ENCODE data around the gene ALG14.
A peak's percentile ranks its signal among the peaks of the same experiment; 100 is the strongest.

Gene ALG14

DNA sequence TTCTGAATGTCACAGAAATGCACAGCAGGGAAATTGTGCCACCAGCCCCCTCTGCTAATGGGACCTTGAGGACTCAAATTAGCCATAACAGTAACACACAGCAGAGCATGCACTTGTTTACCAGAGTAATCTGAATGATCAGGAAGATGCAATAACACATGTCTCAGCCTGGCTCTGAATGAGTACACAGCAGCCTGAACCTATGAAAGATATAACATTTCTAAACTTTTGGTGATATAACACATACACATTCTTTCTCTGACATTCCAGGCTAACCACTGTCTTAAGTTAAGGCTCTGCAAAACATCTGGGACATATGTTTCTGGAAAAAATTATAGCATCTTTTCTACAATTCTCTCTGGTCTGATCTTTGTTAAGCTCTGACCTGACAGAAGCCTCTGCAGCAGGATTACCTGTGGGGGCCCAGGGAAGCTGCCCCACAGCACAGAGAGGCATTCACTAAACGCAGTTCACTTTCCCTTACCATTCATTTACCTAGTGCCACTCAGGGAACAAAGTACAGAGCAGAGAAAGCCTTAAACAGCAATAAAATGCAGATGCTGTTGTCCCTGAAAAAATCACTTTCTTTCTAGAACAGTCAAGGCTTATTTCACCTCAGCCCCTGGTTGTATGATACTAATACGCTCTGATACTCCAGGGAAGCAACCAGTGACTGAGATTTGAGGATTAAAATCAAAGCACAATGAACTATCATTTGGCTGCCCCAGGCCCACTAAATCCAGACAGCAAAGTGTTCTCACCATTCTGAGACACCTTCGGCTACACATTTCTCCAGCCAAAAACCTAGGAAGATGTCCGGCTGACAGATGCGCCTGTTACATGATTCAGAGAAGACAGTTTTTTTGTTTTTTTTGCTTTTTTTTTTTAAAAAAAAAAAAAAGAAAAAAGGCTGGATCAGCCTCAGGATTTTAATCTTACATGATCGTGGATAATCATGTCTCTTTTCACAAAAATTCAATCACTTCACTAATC lies 91.9 kb downstream of the ALG14 start:
- no peak for DNase-seq (ENCODE audit: low read depth)

DNA sequence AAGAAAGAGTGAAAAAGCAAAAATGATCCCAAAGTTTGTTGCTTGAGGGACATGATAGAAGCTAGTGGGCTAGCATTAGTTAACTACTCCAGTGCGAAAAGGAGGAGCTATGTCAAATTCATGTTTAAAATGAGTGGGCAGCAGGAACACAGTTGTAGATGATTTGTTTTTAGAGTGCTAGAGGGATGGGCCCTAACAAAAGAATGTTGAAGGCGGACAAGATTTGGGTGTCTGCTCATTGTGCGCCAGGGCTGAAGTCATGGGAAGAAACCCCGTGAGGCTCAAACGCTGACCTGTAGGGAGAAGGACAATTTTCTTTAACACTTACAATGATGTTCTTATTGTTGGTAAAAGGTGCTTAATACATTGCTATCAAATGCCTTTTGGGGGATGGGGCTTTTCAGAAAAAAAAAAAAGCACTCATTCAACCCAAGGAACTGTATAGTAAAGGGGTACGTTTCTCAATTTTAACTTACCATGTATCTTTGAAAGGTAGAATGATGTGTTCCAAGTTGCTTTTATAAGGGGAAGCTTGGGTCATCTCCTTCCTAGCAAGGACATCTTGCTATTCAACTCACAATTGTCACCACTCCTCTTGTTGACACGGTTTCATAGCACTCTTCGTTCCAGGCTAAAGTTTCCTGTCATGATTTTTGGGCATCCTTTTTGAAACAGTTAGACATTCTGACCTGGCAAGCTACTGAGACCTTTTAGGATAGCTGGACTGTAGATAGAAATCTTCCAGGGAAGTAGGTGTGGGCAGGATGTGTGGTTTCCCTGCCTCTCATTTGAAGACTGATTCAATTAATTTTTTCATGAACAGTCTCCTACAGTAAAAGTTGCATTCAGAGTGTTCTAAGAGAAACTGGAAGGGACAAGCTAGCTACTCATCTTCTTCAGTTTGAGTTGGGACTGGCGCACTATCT lies 92.8 kb downstream of the ALG14 start:
- no peak for DNase-seq (ENCODE audit: low read depth)

DNA sequence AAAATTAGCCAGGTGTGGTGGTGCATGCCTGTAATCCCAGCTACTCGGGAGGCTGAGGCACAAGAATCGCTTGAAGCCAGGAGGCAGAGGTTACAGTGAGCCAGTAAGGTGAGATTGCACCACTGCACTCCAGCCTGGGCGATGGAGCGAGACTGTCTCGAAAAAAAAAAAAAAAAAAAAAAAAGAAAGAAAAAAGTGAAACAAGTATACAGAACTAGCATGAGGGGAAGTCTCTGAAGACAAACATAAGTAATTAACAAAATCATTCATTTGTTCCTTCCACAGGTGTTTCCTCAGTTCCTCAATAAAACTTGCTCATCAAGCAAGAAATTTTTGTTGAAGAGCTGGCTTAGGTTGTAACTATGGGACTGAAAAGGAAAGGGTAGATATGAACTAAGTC lies 93.6 kb downstream of the ALG14 start:
- no peak for DNase-seq (ENCODE audit: low read depth)

DNA sequence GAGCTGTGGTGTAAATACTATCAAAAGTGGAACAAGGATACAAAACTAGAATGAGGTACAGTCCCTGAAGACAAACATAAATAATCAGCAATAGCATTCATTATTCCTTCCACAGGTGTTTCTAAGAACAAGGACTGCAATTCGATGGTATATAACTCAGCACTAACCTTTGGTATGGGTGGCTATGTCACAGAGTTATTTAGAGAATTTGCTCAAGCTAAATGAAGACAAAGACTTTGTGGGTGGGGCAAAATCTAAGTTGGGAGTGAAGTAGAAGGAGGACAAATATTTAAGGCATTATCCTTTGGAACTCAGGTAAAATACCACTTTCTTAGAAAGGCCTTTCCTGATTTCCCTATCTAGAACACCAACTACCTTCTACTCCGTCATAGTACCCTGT lies 94.3 kb downstream of the ALG14 start:
- no peak for DNase-seq (ENCODE audit: low read depth)

DNA sequence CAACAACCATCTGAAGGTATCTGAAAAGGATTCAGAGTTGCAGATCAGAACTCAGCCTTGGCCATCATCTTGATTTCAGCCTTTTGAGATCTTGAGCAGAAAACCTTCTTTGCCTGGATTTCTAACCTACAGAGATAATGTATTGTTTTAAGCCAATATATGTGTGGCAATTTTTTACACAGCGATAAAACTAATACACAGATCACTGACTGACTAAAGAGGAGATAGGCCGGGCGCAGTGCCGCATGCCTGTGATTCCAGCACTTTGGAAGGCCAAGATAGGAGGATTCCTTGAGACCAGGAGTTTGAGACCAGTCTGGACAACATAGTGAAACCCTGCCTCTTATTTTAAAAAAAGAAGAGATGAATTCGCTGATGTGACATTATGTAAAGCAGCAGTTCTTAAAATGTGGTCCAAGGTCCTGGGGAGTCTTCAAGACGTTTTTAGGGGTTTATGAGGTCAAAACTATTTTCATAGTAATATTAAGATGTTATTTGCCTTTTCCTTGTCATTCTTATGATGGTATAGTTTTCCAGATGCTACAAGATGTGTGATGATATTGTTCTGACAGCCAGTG lies 95.7 kb downstream of the ALG14 start:
- no peak for DNase-seq (ENCODE audit: low read depth)

DNA sequence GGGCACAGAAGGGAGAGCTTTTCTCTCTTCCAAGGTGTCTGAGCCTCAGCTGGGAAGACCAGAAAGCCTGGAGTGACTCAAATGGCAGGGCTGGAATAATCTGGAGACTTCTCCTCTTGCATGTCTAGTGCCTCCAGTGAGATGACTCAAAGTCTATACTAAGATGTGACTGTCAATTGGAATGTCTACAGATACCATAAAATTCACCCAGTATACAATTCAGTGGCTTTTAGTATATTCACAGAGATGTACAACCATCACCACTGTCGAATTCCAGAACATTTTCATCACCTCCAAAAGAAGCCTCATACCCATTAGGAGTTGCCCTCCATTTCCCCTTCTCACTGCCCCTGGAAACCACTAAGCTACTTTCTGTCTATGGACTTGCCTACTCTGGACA lies 97.9 kb downstream of the ALG14 start:
- DNase-seq (ENCODE audit: low read depth), result no peak

DNA sequence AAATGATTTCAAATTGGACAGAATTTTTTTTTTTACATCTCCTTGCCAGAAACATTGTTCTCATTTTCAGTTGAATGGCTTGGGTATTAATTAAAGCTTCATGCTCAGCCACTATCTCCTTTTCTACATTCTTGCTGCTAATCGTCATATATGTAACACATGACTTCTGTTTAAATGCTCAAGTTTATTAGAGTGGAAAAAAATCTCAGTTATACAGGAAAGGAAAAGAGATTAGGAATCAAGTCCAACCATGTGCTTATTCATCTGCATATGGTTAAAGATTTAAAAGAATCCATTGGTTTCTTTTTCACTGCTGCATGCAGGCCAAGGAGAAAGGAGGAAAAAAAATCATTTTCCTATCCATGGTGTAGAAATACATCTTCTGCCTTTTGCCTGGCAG lies 98.5 kb downstream of the ALG14 start:
- DNase-seq (ENCODE audit: low read depth), result no peak

DNA sequence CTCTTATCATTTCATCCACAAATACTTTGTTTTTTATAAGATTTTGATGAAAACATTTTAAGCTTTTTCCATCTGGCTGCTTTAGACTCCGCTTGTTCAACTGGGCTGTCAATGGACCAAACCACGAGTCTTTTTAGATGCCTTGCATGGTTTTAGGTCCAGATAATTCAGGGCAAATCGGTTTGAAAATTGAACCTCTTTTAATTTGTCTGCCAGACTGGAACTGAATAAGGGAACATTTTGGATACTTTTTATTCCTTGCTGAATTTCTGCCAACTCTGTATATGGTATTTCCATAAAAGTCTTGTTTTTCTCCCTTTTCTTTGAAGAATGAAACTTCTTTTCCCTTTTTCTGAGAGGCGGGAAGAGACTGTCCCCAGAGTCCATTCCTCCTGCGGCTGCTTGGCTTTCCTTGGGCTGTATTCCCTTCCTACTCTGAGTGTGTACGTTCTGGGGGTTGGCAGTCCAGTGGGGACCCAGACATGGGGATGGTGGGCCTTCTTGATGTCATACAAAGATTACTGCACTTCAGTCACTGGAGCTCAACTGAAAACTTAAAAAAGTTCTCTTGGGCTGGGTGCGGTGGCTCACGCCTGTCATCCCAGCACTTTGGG lies 99.3 kb downstream of the ALG14 start:
- DNase-seq (ENCODE audit: low read depth), result no peak

DNA sequence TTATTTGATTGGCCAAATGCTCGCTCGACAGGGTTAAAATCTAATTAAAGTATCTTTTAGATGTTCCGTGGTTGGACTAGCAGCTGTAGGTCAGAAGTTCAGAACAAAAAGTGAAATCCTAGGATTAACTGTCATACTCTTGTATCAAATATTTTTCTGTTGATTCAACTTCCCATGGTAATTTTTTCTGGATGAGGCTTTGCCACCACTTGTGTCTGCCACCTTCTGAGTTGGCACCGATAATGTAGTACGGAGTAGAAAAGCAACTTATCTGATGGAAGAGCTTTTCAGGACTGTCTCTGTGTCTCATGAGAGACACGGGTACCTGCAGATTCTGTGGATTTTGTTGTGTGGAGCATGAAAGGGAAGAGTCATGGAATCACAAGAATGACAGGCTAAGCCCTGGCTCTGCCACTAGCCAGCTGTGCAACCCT lies 101.2 kb downstream of the ALG14 start:
- no peak for DNase-seq (ENCODE audit: low read depth)

DNA sequence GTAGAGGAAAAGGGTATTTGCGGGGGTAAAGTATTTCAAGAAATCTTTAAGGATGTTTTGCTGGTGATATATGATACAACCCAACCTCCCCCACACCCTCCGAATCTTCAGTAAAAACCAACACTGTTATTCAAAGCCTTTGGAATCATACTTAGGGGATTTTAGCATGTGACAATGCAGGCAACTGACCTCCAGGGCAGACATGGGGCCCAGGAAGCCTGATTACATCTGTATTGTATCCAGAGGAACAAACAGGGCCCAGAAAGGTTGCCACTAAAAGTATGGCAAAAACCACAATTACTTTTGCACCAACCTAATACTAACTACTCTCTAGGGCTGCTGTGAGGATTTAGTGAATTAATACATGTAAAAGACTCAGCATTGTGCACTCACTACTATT lies 102.0 kb downstream of the ALG14 start:
- no peak for DNase-seq (ENCODE audit: low read depth)

DNA sequence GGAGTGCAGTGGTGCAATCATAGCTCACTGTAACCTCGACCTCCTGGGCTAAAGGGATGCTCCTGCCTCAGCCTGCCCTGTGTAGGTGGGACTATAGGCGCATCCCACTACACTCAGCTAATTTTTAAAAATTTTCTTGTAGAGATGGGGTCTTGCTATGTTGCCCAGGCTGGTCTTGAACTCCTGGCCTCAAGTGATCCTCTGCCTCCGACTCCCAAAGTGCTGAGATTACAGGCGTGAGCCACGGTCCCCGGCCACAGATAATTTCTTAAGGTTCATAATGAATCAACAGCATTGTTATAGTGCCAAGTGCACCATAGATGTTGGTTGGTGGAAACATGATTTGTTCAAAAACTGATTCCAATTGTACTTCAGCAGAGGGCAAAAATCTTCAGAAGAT lies 103.6 kb downstream of the ALG14 start:
- no peak for DNase-seq (ENCODE audit: low read depth)

DNA sequence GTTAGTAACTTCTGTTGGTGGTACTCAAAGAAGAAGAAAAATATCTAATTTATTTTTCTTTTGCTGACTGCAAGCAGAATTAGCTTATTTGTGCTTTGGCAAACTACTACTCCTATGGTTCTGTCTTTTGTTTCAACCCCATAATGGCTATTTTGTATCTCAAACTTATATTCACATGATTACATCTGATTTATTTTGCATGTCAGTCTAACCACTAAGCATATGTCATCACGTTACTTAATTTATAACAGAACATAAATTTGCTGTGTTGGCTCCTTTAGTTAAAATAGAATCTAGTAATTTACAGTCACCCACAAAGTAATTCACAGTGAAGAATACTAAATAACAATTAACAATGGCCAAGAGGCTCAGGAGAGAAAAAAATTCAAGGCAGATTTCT lies 106.7 kb downstream of the ALG14 start:
- no peak for DNase-seq (ENCODE audit: low read depth)

DNA sequence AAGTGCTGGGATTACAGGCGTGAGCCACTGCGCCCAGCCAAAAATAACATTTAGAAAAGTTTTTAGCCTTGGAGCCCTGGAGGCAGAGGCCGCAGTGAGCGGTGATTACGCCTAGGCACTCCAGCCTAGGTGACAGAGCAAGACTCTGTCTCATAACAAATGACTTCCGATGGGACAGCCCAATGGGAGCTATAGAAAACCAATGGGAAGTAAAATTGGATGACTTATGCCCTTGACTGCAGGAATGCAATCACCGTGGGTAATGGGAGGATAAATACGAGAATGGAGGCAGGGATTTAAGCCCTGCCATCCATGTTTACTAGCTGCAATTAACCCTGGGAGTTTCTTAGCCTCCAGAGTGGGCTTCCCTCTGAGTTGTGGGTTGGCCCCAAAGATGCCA lies 108.9 kb downstream of the ALG14 start:
- no peak for DNase-seq (ENCODE audit: low read depth)

DNA sequence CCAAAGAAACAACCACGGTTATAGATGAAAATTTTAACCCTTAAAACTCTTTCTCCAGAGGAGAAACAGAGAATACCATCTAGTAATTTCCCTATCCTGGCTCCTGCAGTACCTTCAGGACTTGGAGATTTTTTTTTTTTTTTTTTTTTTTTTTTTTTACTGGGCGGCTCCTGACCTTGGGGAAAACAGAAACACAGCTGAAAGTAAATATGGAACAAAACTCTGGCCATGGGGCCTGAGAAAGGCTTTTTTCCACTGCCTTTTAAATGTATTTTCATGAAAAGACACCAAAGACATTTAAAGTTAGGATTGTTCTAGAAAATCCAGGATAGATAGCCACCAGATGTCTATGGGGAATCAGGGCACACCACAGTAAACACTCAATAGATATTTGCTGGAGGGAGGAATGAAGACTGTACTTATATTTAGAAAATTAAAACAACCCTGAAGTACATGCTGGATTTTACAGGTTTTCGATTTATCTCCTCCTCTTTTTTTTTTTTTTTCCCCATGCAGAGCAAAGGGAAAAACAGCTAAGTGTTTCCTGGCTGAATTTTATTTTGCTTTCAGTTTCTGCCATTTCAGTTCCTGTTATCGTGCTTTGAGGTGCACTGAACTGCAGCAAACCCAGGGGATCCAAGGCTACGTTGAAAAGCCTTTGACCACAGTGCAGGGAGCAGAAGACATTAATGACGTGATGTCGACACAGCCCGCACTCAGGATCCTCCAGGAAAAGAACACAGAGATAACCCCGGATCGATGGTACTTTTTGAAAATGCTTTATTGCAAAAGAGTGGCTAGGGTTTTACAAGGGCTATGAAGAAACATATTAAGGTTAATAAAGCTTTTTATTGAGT lies 110.1 kb downstream of the ALG14 start:
- DNase-seq (ENCODE audit: low read depth), result peak; percentile 5

DNA sequence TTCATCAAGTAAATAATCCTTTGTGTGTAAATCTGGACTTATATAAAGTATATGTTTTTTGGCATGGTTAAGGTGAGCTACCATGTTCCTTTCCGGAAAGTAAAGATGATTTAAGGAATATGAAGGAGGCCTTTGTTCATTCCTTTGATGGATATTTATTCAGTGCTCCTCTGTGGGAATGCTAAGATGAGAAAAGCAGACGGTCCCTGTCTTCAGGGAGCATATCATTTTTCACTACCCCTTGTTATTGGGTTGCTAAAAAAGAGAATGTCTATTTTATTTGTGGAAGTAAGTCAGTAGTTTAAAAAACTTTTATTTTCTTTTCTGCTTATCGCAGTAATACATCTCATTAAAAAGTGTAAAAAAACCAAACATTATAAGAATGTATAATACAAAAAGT lies 110.8 kb downstream of the ALG14 start:
- DNase-seq (ENCODE audit: low read depth), result no peak

DNA sequence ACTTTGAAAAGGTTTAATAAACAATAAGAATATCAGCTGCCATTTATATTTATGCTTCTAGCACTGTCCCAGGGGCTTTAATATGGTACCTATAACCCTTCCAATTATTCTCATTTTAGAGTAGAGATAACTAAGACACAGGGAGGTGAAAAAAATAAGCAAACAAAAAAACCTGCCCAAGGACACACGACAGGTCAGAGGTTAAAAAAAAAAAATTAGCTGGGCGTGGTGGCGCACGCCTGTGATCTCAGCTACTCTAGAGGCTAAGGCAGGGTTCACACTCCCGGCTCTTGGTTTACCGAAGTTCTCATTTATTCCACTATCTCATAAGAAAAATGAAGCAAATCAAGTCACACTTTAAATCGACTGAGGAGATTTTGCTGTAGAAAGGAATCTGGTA lies 111.2 kb downstream of the ALG14 start:
- no peak for DNase-seq (ENCODE audit: low read depth)

DNA sequence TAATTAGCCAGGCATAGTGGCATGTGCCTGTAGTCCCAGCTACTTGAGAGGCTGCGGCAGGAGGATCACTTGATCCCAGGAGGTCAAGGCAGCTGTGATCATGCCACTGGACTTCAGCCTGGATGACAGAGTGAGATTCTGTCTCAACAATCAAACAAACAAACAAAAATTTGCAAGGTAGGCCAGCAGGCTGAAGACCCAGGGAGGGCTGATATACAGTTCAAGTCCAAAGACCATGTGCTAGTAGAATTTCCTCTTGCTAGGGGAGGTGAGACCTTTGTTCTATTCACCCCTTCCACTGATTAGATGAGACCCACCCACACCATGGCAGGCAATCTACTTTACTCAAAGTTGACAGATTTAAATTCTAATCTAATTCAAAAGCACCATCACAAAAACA lies 114.7 kb downstream of the ALG14 start:
- no peak for DNase-seq (ENCODE audit: low read depth)

DNA sequence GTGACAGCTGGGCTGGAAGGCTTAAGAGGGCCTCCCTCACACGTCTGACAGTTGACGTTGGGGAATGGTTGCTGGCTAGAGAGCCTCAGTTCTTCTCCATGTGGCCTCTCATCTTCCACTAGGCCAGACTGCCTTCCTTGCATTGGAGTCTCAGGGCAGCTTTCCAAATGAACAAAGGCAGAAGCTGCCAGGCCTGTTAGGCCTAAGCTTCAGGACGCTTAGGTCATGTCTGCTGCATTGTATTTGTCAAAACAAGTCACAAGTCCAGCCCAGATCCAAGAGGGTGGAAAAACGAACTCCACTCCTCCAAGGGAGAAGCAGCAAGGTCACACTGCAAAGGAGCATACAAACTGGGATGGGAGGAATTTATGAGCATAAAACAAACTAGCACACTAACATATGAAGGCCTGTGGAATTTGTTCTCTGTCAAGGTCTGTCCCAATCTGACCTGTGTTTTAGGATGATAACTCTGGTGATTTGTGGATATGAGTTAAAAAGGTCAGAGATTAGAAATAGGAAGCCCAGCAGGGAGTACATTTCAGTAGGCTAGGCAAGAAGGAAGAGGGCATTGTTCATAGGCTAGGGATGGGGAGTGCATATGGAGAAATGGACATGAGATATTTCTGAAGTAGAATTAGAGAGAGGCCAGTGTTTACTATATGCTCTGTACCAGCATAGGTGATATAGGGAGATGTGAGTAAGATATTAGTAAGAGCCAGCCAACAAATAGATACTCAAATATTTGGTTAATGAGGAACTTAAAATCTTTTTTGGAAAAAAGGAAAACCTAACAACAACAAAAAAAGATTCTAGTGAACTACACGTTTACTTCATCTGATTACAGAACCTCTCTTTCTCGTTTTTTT lies 116.8 kb downstream of the ALG14 start:
- no peak for DNase-seq (ENCODE audit: low read depth)

DNA sequence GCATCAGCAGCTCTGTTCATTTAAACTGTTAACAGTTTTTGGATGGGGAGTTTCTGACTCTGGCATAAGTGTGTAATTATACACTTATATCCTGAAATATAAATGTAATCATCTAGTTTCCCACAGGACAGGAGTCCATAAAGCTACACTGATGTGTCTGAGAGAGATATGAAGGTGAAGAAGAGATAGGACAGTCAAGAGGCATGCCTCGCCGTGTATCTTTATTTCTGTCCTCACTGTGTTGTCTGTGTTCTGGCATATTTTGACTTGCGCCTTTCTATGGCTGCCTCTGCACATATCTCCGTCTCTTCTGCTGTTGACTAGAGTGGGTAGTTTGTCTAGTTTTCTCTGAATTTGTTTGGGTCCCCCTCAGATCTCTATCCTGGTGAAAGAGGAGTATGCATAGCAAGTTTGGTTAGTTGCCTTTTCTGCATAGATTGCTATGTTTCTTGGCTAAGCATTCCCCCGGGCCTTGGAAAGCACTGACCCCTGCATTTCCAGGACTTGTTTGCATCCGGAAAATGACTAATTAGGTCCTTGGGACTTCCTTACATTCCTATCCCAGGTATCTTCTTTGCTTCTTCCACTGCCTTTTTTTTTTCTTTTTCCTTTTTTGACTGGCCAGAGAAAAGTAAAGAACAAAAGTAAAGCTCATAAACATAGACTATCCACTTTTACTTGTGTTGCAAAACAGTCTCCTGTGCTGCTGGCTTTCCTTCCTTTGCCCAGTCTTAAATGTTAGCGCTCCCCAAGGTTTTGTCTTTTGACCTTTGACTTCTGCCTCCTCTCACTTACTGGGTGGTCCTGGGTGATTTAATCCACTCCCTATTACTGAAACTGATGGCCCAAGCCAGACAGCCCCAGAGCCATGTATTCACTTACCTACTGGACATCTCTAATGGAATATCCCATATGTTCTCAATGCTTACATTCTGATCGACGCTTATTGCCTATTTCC lies 118.2 kb downstream of the ALG14 start:
- DNase-seq (ENCODE audit: low read depth), result no peak

Data from activated T-cell treated with anti-CD3 and anti-CD28 coated beads for 24 hours (primary cell).